Keratinocyte (primary cell): ENCODE results near the gene AK8. TPM values are rescaled to one million over a fixed set of nuclear protein-coding genes. Genes with fewer than 3 reads are reported as not detected.

Experiments
- DNase-seq: peaks from one replicate; pipeline ENCODE4 v3.0.0-alpha.2; 2011; ENCODE audit warnings: low read depth, missing footprints, low spot score
- FAIRE-seq: peaks from 2 replicates; lab custom pipeline; 2011; peaks lifted over from hg19 to GRCh38; lab: Jason Lieb, UNC
- H2AFZ ChIP-seq: 2 replicates; pipeline ENCODE4 v1.6.0; 2012; ENCODE audit warnings: low read length, control low read depth, inconsistent platforms; ENCODE audit not compliant: control insufficient read depth
- H3K27ac ChIP-seq: 2 replicates; pipeline ENCODE4 v1.5.1; 2011; ENCODE audit warnings: low read length; ENCODE audit not compliant: control insufficient read depth, insufficient read depth
- H3K27me3 ChIP-seq: 3 replicates; pipeline ENCODE4 v1.6.0; 2011; ENCODE audit warnings: low read length; ENCODE audit not compliant: control insufficient read depth, insufficient read depth; ENCODE audit errors: extremely low read depth
- H3K36me3 ChIP-seq, 2 experiments: 2 replicates in 1 of 2; 3 replicates in 1 of 2; pipeline ENCODE4 v1.5.1; 2011; ENCODE audit warnings: low read length in 2 of 2, mild to moderate bottlenecking in 1 of 2; ENCODE audit not compliant: control insufficient read depth in 2 of 2, insufficient read depth in 2 of 2; ENCODE audit errors: extremely low read depth in 1 of 2
- H3K4me1 ChIP-seq: 3 replicates; pipeline ENCODE4 v1.5.1; 2011; ENCODE audit warnings: low read length; ENCODE audit not compliant: control insufficient read depth, insufficient read depth; ENCODE audit errors: extremely low read depth
- H3K4me2 ChIP-seq: 3 replicates; pipeline ENCODE4 v1.6.0; 2011; ENCODE audit warnings: low read depth, low read length; ENCODE audit not compliant: control insufficient read depth, insufficient read depth; ENCODE audit errors: extremely low read depth
- H3K4me3 ChIP-seq, 3 experiments: fragments of 200-600 bp in 1 of 3; sonication (generic) in 1 of 3; 2 replicates in 2 of 3; 3 replicates in 1 of 3; pipeline ENCODE4 v1.5.1; 2011 to 2016; ENCODE audit warnings: low read length in 3 of 3, mild to moderate bottlenecking in 3 of 3, control low read depth in 2 of 3, inconsistent platforms in 1 of 3, low read depth in 1 of 3, mixed read lengths in 1 of 3, mixed run types in 1 of 3, moderate library complexity in 1 of 3; ENCODE audit not compliant: control insufficient read depth in 2 of 3, insufficient read depth in 2 of 3; ENCODE audit errors: extremely low read depth in 1 of 3
- H3K79me2 ChIP-seq: 2 replicates; pipeline ENCODE4 v1.6.0; 2012; ENCODE audit warnings: low read length; ENCODE audit not compliant: control insufficient read depth, insufficient read depth
- H3K9ac ChIP-seq: 3 replicates; pipeline ENCODE4 v1.6.0; 2011; ENCODE audit warnings: low read length; ENCODE audit not compliant: control insufficient read depth, insufficient read depth; ENCODE audit errors: extremely low read depth
- H3K9me1 ChIP-seq: 3 replicates; pipeline ENCODE4 v1.6.0; 2011; ENCODE audit warnings: low read length; ENCODE audit not compliant: control insufficient read depth, insufficient read depth; ENCODE audit errors: extremely low read depth
- H3K9me3 ChIP-seq: 2 replicates; pipeline ENCODE4 v1.5.1; 2012; ENCODE audit warnings: low read depth, low read length; ENCODE audit not compliant: control insufficient read depth
- H4K20me1 ChIP-seq: 3 replicates; pipeline ENCODE4 v1.6.0; 2011; ENCODE audit warnings: low read length; ENCODE audit not compliant: control insufficient read depth, insufficient read depth; ENCODE audit errors: extremely low read depth
- EZH2 ChIP-seq: IDR thresholded peaks from one replicate; pipeline ENCODE4 v1.6.1; 2012; ENCODE audit warnings: inconsistent platforms, mild to moderate bottlenecking, low read length, moderate library complexity
- dilution Hi-C: fragments of 300-500 bp; cut with MboI; formaldehyde crosslinking; loops from one replicate; pipeline ENCODE4 v1.7.0; 2020; ENCODE audit warnings: low sequenced_read_pairs; ENCODE audit not compliant: extremely low pct_ligation_motif_present
- polyA plus RNA-seq, 5 experiments: library from polyadenylated mRNA; depleted of rRNA in 3 of 5; stranded (reverse) in 3 of 5; stranded (forward) in 1 of 5; unstranded in 1 of 5; fragments of >200 nt; gene quantifications; 1 replicate in 1 of 5; 2 replicates in 3 of 5; 3 replicates in 1 of 5; pipeline versions ENCODE4 v1.2.1 to v1.2.3, GENCODE V29; 2011 to 2012; ENCODE audit warnings: missing spikeins in 2 of 5, low read depth in 1 of 5, low replicate concordance in 1 of 5
- TF ChIP-seq, protein P1 (sequence below), 3 experiments: IDR thresholded peaks in 1 of 3; conservative IDR thresholded peaks in 1 of 3; optimal IDR thresholded peaks in 1 of 3; 2 replicates in 2 of 3; 3 replicates in 1 of 3; pipeline versions ENCODE3 to v1.5.1; 2011; ENCODE audit warnings: low read length in 3 of 3, mild to moderate bottlenecking in 3 of 3, moderate library complexity in 2 of 3, control low read depth in 1 of 3, inconsistent platforms in 1 of 3; ENCODE audit not compliant: insufficient read depth in 2 of 3; ENCODE audit errors: extremely low read depth in 1 of 3

AK8 gene
- polyA plus RNA-seq, 1 donor (not counting 4 experiments of a cell fraction or from before 2014, with no cell fraction given) = 0.24 TPM

DNA sequence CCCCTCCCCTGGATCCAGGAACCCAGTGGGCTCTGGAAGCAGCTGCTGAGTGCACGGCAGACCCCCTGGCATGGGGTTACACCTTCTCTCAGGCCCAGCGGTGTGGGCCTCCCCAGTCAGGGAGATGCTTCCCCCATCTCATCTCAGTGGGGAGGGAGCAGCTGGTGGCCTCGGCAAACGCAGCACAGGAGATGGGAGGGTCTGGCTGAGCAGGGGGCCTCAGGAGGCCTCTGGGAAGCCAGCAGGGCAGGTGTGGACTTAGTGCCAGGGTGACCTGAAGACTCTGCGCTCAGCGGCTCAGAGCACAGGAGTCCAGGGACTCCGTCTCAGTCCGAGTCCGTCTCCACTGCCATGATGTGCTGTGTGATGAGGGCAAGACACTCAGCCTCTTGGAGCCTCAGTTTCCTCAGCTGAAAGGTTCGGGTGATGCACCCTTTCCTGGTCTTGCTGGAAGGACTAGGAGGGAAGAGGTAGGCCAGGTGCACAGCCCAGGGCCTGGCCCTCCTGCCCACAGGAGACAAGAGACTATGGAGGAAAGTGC, 107.2 kb downstream of the AK8 start:
- Histone ChIP-seq H3K4me2 (no peak overlapping the region), H3K9me3 (no peaks in the 10 kb centered on the region), H3K4me3 (no peak overlapping the region), H3K9me1 (no peaks in the 10 kb centered on the region), H4K20me1 (no peaks in the 10 kb centered on the region), H3K79me2 (no peaks in the 10 kb centered on the region), H3K27ac (no peak overlapping the region), H2AFZ (no peak overlapping the region), H3K27me3 (no peaks in the 10 kb centered on the region), H3K4me1 (peaks cover 7% of the 10 kb centered on the region), H3K9ac (no peak overlapping the region), H3K36me3 (no peaks in the 10 kb centered on the region)
- no peak for FAIRE-seq
- DNase-seq = no peak
- dilution Hi-C loops = no loop called here
- TF ChIP-seq, protein P1, sequence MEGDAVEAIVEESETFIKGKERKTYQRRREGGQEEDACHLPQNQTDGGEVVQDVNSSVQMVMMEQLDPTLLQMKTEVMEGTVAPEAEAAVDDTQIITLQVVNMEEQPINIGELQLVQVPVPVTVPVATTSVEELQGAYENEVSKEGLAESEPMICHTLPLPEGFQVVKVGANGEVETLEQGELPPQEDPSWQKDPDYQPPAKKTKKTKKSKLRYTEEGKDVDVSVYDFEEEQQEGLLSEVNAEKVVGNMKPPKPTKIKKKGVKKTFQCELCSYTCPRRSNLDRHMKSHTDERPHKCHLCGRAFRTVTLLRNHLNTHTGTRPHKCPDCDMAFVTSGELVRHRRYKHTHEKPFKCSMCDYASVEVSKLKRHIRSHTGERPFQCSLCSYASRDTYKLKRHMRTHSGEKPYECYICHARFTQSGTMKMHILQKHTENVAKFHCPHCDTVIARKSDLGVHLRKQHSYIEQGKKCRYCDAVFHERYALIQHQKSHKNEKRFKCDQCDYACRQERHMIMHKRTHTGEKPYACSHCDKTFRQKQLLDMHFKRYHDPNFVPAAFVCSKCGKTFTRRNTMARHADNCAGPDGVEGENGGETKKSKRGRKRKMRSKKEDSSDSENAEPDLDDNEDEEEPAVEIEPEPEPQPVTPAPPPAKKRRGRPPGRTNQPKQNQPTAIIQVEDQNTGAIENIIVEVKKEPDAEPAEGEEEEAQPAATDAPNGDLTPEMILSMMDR (optimal IDR thresholded peaks at IDR 0.05 in 1 of 3, IDR thresholded peaks at IDR 0.05 in 1 of 3, conservative IDR thresholded peaks at IDR 0.05 in 1 of 3; ENCODE audit: extremely low read depth in 1 of 3, insufficient read depth in 2 of 3, low read length in 3 of 3) = no peak
- no peak for TF ChIP-seq EZH2

DNA sequence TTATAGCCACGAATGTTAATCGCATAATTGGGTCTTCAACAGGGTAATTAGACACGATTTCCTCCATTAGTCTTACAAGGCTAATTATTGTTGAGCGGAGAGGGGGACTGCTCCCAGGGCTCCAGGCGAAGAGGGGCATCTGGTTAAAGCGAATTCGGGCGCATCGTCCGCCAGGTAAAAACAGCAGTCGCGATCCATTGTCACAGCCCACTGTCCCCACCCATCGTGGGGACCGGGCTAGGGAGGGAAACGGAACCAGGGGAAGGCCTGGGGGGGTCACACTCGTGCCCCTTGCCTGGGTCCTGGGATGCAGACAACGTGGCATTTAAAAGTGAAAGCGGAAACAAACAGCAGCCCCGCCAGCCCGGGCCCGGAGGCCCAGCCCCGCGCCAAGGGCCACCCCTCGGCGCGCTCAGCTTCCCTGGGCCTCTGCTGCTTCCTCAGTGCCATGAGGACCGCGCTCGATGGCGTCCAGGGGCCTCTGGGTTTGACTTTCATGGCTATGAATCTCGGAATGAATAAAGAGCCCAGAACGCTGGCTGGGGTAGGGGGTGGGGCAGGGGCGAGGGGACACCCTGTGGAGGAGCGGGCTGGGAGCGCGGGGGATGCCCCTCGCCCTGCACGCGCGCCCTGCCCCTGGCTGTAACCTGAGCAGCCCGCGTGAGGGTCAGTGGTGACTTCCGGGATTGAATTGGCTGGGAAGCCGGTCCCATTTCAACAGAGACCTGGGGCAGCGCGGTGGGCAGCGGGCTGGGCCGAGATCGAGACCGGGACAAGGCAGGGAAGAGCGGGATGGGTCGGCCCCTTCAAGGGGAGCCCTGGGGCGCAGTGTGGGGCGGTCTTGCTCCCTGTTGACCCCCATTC, 107.9 kb downstream of the AK8 start:
- no peaks in the 10 kb centered on the region for H3K9me3 ChIP-seq
- H3K9ac ChIP-seq = peak overlapping the region; percentile 76
- peaks cover 7% of the 10 kb centered on the region for H3K4me1 ChIP-seq
- no peaks in the 10 kb centered on the region for H4K20me1 ChIP-seq
- TF ChIP-seq EZH2 = no peak
- TF ChIP-seq, protein P1 (optimal IDR thresholded peaks at IDR 0.05 in 1 of 3, IDR thresholded peaks at IDR 0.05 in 1 of 3, conservative IDR thresholded peaks at IDR 0.05 in 1 of 3; ENCODE audit: extremely low read depth in 1 of 3, insufficient read depth in 2 of 3, low read length in 3 of 3) = no peak
- H3K9me1 ChIP-seq = no peaks in the 10 kb centered on the region
- peak overlapping the region; percentile 50 to 95 (median 86) for H3K4me3 ChIP-seq
- no peaks in the 10 kb centered on the region for H3K79me2 ChIP-seq
- H3K27ac ChIP-seq = peak overlapping the region; percentile 42
- DNase-seq (no peak), FAIRE-seq (no peak)
- peak overlapping the region; percentile 99 for H2AFZ ChIP-seq
- H3K4me2 ChIP-seq = peak overlapping the region; percentile 98
- dilution Hi-C loops = no loop called here
- no peaks in the 10 kb centered on the region for H3K27me3 ChIP-seq
- H3K36me3 ChIP-seq = no peaks in the 10 kb centered on the region
